HTERT RPE-1 (cell line): Measurements from ENCODE around the gene PRRT4.

ENCODE experiments used
- in situ Hi-C: fragments of 300-500 bp; cut with MboI; formaldehyde crosslinking; loops from 4 replicates; pipeline ENCODE4 v1.14.3; 2020; ENCODE audit warnings: low sequenced_read_pairs

The PRRT4 gene

GRCh38 chr7:128376077-128376476 is 14.6 kb upstream of the PRRT4 start:
- in situ Hi-C loops = no loop called here

GRCh38 chr7:128374041-128374440 is 12.6 kb upstream of the PRRT4 start:
- in situ Hi-C loops = no loop called here

GRCh38 chr7:128373606-128374005 is 12.1 kb upstream of the PRRT4 start:
- in situ Hi-C loops = no loop called here

- in situ Hi-C loops = no loop called here
Measured at GRCh38 chr7:128370491-128370890, 9.0 kb upstream of the PRRT4 start.

GRCh38 chr7:128366986-128367385 is 5.5 kb upstream of the PRRT4 start:
- in situ Hi-C loops = no loop called here

GRCh38 chr7:128366300-128366699 is 4.8 kb upstream of the PRRT4 start:
- in situ Hi-C loops = no loop called here

- in situ Hi-C loops = no loop called here
Measured at GRCh38 chr7:128365432-128365831, 3.9 kb upstream of the PRRT4 start.

- in situ Hi-C loops = no loop called here
Measured at GRCh38 chr7:128364166-128364870, 2.8 kb upstream of the PRRT4 start.

GRCh38 chr7:128363261-128363721 is 1.8 kb upstream of the PRRT4 start:
- in situ Hi-C loops = no loop called here

- in situ Hi-C loops = no loop called here
Measured at GRCh38 chr7:128362670-128363069, 1.2 kb upstream of the PRRT4 start.

GRCh38 chr7:128360359-128360678 is 1.2 kb downstream of the PRRT4 start:
- in situ Hi-C loops = no loop called here

- in situ Hi-C loops = no loop called here
Measured at GRCh38 chr7:128359939-128360338, 1.6 kb downstream of the PRRT4 start.

- in situ Hi-C loops = no loop called here
Measured at GRCh38 chr7:128359336-128359735, 2.2 kb downstream of the PRRT4 start.

GRCh38 chr7:128358233-128358632 is 3.3 kb downstream of the PRRT4 start:
- in situ Hi-C loops = no loop called here

GRCh38 chr7:128357217-128357613 is 4.3 kb downstream of the PRRT4 start:
- in situ Hi-C loops = no loop called here

- in situ Hi-C loops = no loop called here
Measured at GRCh38 chr7:128356546-128357216, 4.8 kb downstream of the PRRT4 start.

- in situ Hi-C loops = no loop called here
Measured at GRCh38 chr7:128353610-128354009, 7.9 kb downstream of the PRRT4 start.

GRCh38 chr7:128353189-128353588 is 8.3 kb downstream of the PRRT4 start:
- in situ Hi-C loops = no loop called here

- in situ Hi-C loops = no loop called here
Measured at GRCh38 chr7:128352636-128353035, 8.9 kb downstream of the PRRT4 start.

- in situ Hi-C loops = no loop called here
Measured at GRCh38 chr7:128352153-128352537, 9.3 kb downstream of the PRRT4 start.

GRCh38 chr7:128351296-128352152 is 10.0 kb downstream of the PRRT4 start:
- in situ Hi-C loops = no loop called here
